ENCODE results near the gene FAIM2. TPM values are rescaled to one million over a fixed set of nuclear protein-coding genes. Genes with fewer than 3 reads are reported as not detected.

FAIM2 gene
- total RNA-seq, 2 donors from 2014 or later = 1.2 to 2.3 TPM

GRCh38 chr12:49823350-49823749 lies 80.3 kb downstream of the FAIM2 start:
- no peak for ATAC-seq
- intact Hi-C loops (cut with DNase I, micrococcal nuclease) = no loop called here
- no peak for DNase-seq

GRCh38 chr12:49821373-49822287 lies 82.1 kb downstream of the FAIM2 start:
- intact Hi-C loops (cut with DNase I, micrococcal nuclease) = no loop called here
- ATAC-seq (no peak), DNase-seq (no peak)

DNA sequence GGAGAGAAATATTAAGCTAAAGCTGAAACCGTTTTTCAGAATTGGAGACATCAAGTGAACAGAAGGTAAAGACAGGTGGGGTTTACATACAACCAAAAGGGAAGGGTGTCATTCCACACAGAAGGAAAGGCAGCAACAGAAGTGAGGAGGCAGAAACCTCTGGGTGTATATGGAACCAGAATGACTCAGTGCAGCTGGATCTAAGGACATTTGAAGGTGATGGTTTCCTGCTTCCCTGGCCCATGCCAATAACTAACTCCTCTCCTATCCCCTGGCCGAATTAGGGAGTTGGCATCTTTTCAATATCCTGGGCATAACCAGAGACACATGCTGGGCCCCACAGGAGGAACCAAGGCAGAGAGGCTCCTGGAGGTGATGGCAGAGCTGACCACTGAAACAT lies 83.9 kb downstream of the FAIM2 start:
- intact Hi-C loops (cut with DNase I, micrococcal nuclease) = no loop called here
- ATAC-seq (no peak), DNase-seq (no peak)

GRCh38 chr12:49818241-49818895 lies 85.3 kb downstream of the FAIM2 start:
- DNase-seq = no peak
- intact Hi-C loops (cut with DNase I, micrococcal nuclease) = no loop called here
- no peak for ATAC-seq

Other genes with a start within 250 kb of the FAIM2 start
- 1 to 10 TPM; 2.9 to 8.0 TPM for gene FMNL3, start 196.5 kb downstream of the FAIM2 start, total RNA-seq
- gene TMBIM6, start 162.3 kb downstream of the FAIM2 start, total RNA-seq = 100 to 1,000 TPM; 880 to 918 TPM
- 1 to 10 TPM; 3.7 to 4.8 TPM for gene NCKAP5L, start 75.5 kb downstream of the FAIM2 start, total RNA-seq
- 1 to 10 TPM; 2.7 to 4.7 TPM for gene BCDIN3D, start 60.8 kb downstream of the FAIM2 start, total RNA-seq
- gene AQP2, start 46.8 kb upstream of the FAIM2 start, total RNA-seq = not detected
- not detected for gene AQP5, start 58.0 kb upstream of the FAIM2 start, total RNA-seq
- gene AQP6, start 69.0 kb upstream of the FAIM2 start, total RNA-seq = not detected
- 10 to 100 TPM; 20.0 to 25.4 TPM for gene RACGAP1, start 121.6 kb upstream of the FAIM2 start, total RNA-seq
- gene ASIC1, start 153.7 kb upstream of the FAIM2 start, total RNA-seq = 1 to 10 TPM in 1 of 2 donors, under 1 TPM in 1; 0.55 to 1.9 TPM
- gene SMARCD1, start 181.4 kb upstream of the FAIM2 start, total RNA-seq = 10 to 100 TPM; 35.5 to 41.8 TPM
- 1 to 10 TPM; 1.8 to 4.3 TPM for gene GPD1, start 200.1 kb upstream of the FAIM2 start, total RNA-seq
- gene COX14, start 208.3 kb upstream of the FAIM2 start, total RNA-seq = 10 to 100 TPM; 90.1 to 91.3 TPM

Data from left colon (tissue), 2 donors.